ENCODE data around the gene NOL12. TPM values are rescaled to one million over a fixed set of nuclear protein-coding genes. Genes with fewer than 3 reads are reported as not detected.
"Not testable (repeated sequence)": the region's sequence is repeated elsewhere in the genome, so short reads cannot be mapped to it uniquely, and the experiment has no call there.

NOL12 gene
- total RNA-seq, 1 donor from 2014 or later, result 18.1 TPM

- Mint-ChIP-seq H3K4me1 (ENCODE audit: low read depth, unreplicated experiment) (peaks cover 1% of the 10 kb centered on the region), H3K27ac (ENCODE audit: unreplicated experiment) (no peak overlapping the region), H3K9me3 (ENCODE audit: unreplicated experiment) (no peaks in the 10 kb centered on the region), H3K27me3 (ENCODE audit: low read depth, unreplicated experiment) (no peaks in the 10 kb centered on the region), H3K4me3 (ENCODE audit: unreplicated experiment) (no peak overlapping the region), H3K36me3 (ENCODE audit: low read depth, unreplicated experiment) (peaks cover 14% of the 10 kb centered on the region)
- Histone ChIP-seq H3K27ac (ENCODE audit: low read depth, low read length) (no peak overlapping the region), H3K9me3 (ENCODE audit: insufficient read depth, low read depth, low read length) (no peaks in the 10 kb centered on the region), H3K4me1 (ENCODE audit: insufficient read depth, low read length) (no peaks in the 10 kb centered on the region), H3K4me3 (ENCODE audit: insufficient read depth, low read depth, low read length) (no peak overlapping the region), H3K4me2 (ENCODE audit: low read length) (no peak overlapping the region), H3K9ac (ENCODE audit: low read length) (no peak overlapping the region), H2AFZ (ENCODE audit: low read depth, low read length) (no peak overlapping the region), H3K27me3 (ENCODE audit: insufficient read depth, low read length) (no peaks in the 10 kb centered on the region), H3K79me2 (ENCODE audit: insufficient read depth, low read length) (peaks cover 23% of the 10 kb centered on the region), H4K20me1 (ENCODE audit: insufficient read depth, low read length) (peaks cover 14% of the 10 kb centered on the region), H3K36me3 (ENCODE audit: insufficient read depth, low read length) (peaks cover 13% of the 10 kb centered on the region)
- TF ChIP-seq, protein P1, sequence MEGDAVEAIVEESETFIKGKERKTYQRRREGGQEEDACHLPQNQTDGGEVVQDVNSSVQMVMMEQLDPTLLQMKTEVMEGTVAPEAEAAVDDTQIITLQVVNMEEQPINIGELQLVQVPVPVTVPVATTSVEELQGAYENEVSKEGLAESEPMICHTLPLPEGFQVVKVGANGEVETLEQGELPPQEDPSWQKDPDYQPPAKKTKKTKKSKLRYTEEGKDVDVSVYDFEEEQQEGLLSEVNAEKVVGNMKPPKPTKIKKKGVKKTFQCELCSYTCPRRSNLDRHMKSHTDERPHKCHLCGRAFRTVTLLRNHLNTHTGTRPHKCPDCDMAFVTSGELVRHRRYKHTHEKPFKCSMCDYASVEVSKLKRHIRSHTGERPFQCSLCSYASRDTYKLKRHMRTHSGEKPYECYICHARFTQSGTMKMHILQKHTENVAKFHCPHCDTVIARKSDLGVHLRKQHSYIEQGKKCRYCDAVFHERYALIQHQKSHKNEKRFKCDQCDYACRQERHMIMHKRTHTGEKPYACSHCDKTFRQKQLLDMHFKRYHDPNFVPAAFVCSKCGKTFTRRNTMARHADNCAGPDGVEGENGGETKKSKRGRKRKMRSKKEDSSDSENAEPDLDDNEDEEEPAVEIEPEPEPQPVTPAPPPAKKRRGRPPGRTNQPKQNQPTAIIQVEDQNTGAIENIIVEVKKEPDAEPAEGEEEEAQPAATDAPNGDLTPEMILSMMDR (IDR thresholded peaks at IDR 0.05; ENCODE audit: insufficient read depth, low read depth, low read length), result no peak
- TF ChIP-seq EZH2 (IDR thresholded peaks at IDR 0.05; ENCODE audit: insufficient read depth, low read length), result no peak
- DNase-seq (ENCODE audit: low read depth) (no peak), FAIRE-seq (no peak)
These were observed 4.3 kb downstream of the NOL12 start for GRCh38 chr22:37690407-37690806.

DNA sequence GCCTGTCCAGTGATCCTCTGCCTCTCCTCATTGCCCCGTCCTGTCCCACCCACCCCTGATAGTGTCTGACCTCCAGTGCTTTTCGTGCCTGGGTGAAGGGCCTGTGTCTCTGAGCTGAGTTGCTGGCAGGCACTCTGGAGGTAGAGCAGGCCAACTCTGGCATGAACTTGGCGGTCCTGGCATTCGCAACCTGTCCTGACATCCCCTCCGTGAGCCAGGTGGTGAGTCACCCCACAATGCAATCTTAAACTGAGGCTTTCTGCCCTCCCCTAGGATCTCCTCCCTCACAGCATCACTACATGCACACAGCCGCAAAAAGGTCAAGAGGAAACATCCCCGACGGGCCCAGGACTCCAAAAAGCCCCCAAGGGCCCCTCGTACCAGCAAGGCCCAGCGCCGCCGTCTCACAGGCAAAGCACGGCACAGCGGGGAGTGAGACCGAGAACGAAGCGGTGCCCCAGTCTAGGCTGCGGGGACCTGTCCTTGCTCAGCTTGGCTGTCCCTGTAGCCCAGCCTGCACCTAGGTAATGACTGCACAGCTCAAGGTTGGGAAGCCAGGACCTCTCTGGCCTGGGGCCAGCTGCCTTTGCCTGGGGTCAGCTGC lies 4.9 kb downstream of the NOL12 start:
- Mint-ChIP-seq H3K4me3 (ENCODE audit: unreplicated experiment) (no peak overlapping the region), H3K36me3 (ENCODE audit: low read depth, unreplicated experiment) (peaks cover 14% of the 10 kb centered on the region), H3K27ac (ENCODE audit: unreplicated experiment) (no peak overlapping the region), H3K9me3 (ENCODE audit: unreplicated experiment) (no peaks in the 10 kb centered on the region), H3K27me3 (ENCODE audit: low read depth, unreplicated experiment) (no peaks in the 10 kb centered on the region), H3K4me1 (ENCODE audit: low read depth, unreplicated experiment) (peaks cover 1% of the 10 kb centered on the region)
- H3K4me1 ChIP-seq (ENCODE audit: insufficient read depth, low read length), result peaks cover under 1% of the 10 kb centered on the region
- H3K79me2 ChIP-seq (ENCODE audit: insufficient read depth, low read length), result peaks cover 23% of the 10 kb centered on the region
- no peaks in the 10 kb centered on the region for H3K27me3 ChIP-seq (ENCODE audit: insufficient read depth, low read length)
- peaks cover 14% of the 10 kb centered on the region for H4K20me1 ChIP-seq (ENCODE audit: insufficient read depth, low read length)
- TF ChIP-seq, protein P1 (IDR thresholded peaks at IDR 0.05; ENCODE audit: insufficient read depth, low read depth, low read length), result no peak
- TF ChIP-seq EZH2 (IDR thresholded peaks at IDR 0.05; ENCODE audit: insufficient read depth, low read length), result no peak
- H3K36me3 ChIP-seq (ENCODE audit: insufficient read depth, low read length), result peaks cover 13% of the 10 kb centered on the region
- H3K9ac ChIP-seq (ENCODE audit: low read length), result no peak overlapping the region
- H2AFZ ChIP-seq (ENCODE audit: low read depth, low read length), result no peak overlapping the region
- H3K4me3 ChIP-seq (ENCODE audit: insufficient read depth, low read depth, low read length), result no peak overlapping the region
- H3K4me2 ChIP-seq (ENCODE audit: low read length), result no peak overlapping the region
- no peak for DNase-seq (ENCODE audit: low read depth)
- FAIRE-seq, result no peak
- no peaks in the 10 kb centered on the region for H3K9me3 ChIP-seq (ENCODE audit: insufficient read depth, low read depth, low read length)
- H3K27ac ChIP-seq (ENCODE audit: low read depth, low read length), result no peak overlapping the region

GRCh38 chr22:37692627-37693285 lies 6.6 kb downstream of the NOL12 start:
- no peaks in the 10 kb centered on the region for H3K9me3 Mint-ChIP-seq (ENCODE audit: unreplicated experiment)
- Histone ChIP-seq H2AFZ (ENCODE audit: low read depth, low read length) (no peak overlapping the region), H3K27ac (ENCODE audit: low read depth, low read length) (no peak overlapping the region), H3K27me3 (ENCODE audit: insufficient read depth, low read length) (no peaks in the 10 kb centered on the region), H3K9me3 (ENCODE audit: insufficient read depth, low read depth, low read length) (no peaks in the 10 kb centered on the region), H3K4me1 (ENCODE audit: insufficient read depth, low read length) (peaks cover 3% of the 10 kb centered on the region), H3K36me3 (ENCODE audit: insufficient read depth, low read length) (peaks cover 13% of the 10 kb centered on the region), H3K9ac (ENCODE audit: low read length) (no peak overlapping the region), H3K79me2 (ENCODE audit: insufficient read depth, low read length) (peaks cover 8% of the 10 kb centered on the region), H4K20me1 (ENCODE audit: insufficient read depth, low read length) (peaks cover 14% of the 10 kb centered on the region), H3K4me2 (ENCODE audit: low read length) (no peak overlapping the region), H3K4me3 (ENCODE audit: insufficient read depth, low read depth, low read length) (no peak overlapping the region)
- no peaks in the 10 kb centered on the region for H3K27me3 Mint-ChIP-seq (ENCODE audit: low read depth, unreplicated experiment)
- H3K27ac Mint-ChIP-seq (ENCODE audit: unreplicated experiment), result no peak overlapping the region
- no peak overlapping the region for H3K4me3 Mint-ChIP-seq (ENCODE audit: unreplicated experiment)
- no peak for TF ChIP-seq EZH2 (IDR thresholded peaks at IDR 0.05; ENCODE audit: insufficient read depth, low read length)
- TF ChIP-seq, protein P1 (IDR thresholded peaks at IDR 0.05; ENCODE audit: insufficient read depth, low read depth, low read length), result no peak
- DNase-seq (ENCODE audit: low read depth) (no peak), FAIRE-seq (no peak)
- H3K36me3 Mint-ChIP-seq (ENCODE audit: low read depth, unreplicated experiment), result peaks cover 14% of the 10 kb centered on the region
- no peaks in the 10 kb centered on the region for H3K4me1 Mint-ChIP-seq (ENCODE audit: low read depth, unreplicated experiment)

- H3K36me3 Mint-ChIP-seq (ENCODE audit: low read depth, unreplicated experiment), result peaks cover 14% of the 10 kb centered on the region
- H3K4me3 ChIP-seq (ENCODE audit: insufficient read depth, low read depth, low read length); H3K4me1 ChIP-seq (ENCODE audit: insufficient read depth, low read length); H3K27ac Mint-ChIP-seq (ENCODE audit: unreplicated experiment); H3K36me3 ChIP-seq (ENCODE audit: insufficient read depth, low read length); H3K9ac ChIP-seq (ENCODE audit: low read length); H3K4me3 Mint-ChIP-seq (ENCODE audit: unreplicated experiment); FAIRE-seq; H3K4me2 ChIP-seq (ENCODE audit: low read length); H3K27me3 Mint-ChIP-seq (ENCODE audit: low read depth, unreplicated experiment); H3K79me2 ChIP-seq (ENCODE audit: insufficient read depth, low read length); H2AFZ ChIP-seq (ENCODE audit: low read depth, low read length); H3K27me3 ChIP-seq (ENCODE audit: insufficient read depth, low read length); H4K20me1 ChIP-seq (ENCODE audit: insufficient read depth, low read length); H3K4me1 Mint-ChIP-seq (ENCODE audit: low read depth, unreplicated experiment); H3K9me3 Mint-ChIP-seq (ENCODE audit: unreplicated experiment); H3K9me3 ChIP-seq (ENCODE audit: insufficient read depth, low read depth, low read length); H3K27ac ChIP-seq (ENCODE audit: low read depth, low read length); DNase-seq (ENCODE audit: low read depth): not testable (repeated sequence)
These were observed 8.0 kb downstream of the NOL12 start for GRCh38 chr22:37694131-37694530.

All from astrocyte (in vitro differentiated cells and primary cell).